22Rv1 (cell line): ENCODE data around the gene NCR2.
A peak's percentile ranks its signal among the peaks of the same experiment; 100 is the strongest.
"Not testable (repeated sequence)": the region's sequence is repeated elsewhere in the genome, so short reads cannot be mapped to it uniquely, and the experiment has no call there.

Source experiments
- H3K27ac ChIP-seq: fragments of 450-650 bp; 2 replicates; pipeline ENCODE4 v1.5.1; 2017
- CTCF ChIP-seq: fragments of 450-650 bp; IDR thresholded peaks from 2 replicates; pipeline ENCODE4 v1.5.1; 2017; ENCODE audit warnings: mild to moderate bottlenecking
- ZFX ChIP-seq: fragments of 450-650 bp; IDR thresholded peaks from 2 replicates; pipeline ENCODE4 v1.6.1; 2017; ENCODE audit warnings: antibody characterized with exemption, borderline replicate concordance

The NCR2 gene

GRCh38 chr6:41294214-41294872 is 41.1 kb upstream of the NCR2 start:
- TF ChIP-seq ZFX = no peak
- no peak for TF ChIP-seq CTCF
- no peak overlapping the region for H3K27ac ChIP-seq

- H3K27ac ChIP-seq = not testable (repeated sequence)
These were observed 38.2 kb upstream of the NCR2 start for GRCh38 chr6:41297248-41297647.

- no peak for TF ChIP-seq ZFX
- TF ChIP-seq CTCF = no peak
- H3K27ac ChIP-seq = no peak overlapping the region
These were observed 36.5 kb upstream of the NCR2 start for GRCh38 chr6:41298785-41299502.

- no peak overlapping the region for H3K27ac ChIP-seq
- TF ChIP-seq ZFX (no peak), CTCF (no peak)
These were observed 32.8 kb upstream of the NCR2 start for GRCh38 chr6:41302638-41303037.

GRCh38 chr6:41306187-41306854 is 29.1 kb upstream of the NCR2 start:
- no peak overlapping the region for H3K27ac ChIP-seq
- TF ChIP-seq CTCF = peak; percentile 81
- TF ChIP-seq ZFX = no peak

- TF ChIP-seq ZFX (no peak), CTCF (no peak)
- H3K27ac ChIP-seq = no peak overlapping the region
These were observed 20.2 kb upstream of the NCR2 start for GRCh38 chr6:41315203-41315602.

- H3K27ac ChIP-seq = no peak overlapping the region
- TF ChIP-seq ZFX (no peak), CTCF (no peak)
These were observed 19.3 kb upstream of the NCR2 start for GRCh38 chr6:41315943-41316620.
